Measurements from ENCODE around the gene KPNA5.
A peak's percentile ranks its signal among the peaks of the same experiment; 100 is the strongest.
"Not testable (repeated sequence)": the region's sequence is repeated elsewhere in the genome, so short reads cannot be mapped to it uniquely, and the experiment has no call there.

Gene KPNA5

GRCh38 chr6:116693275-116693674, 12.3 kb downstream of the KPNA5 start:
- H3K4me2 ChIP-seq (ENCODE audit: low read length, poor library complexity, severe bottlenecking); H3K9me3 ChIP-seq (ENCODE audit: control insufficient read depth, low read length); H3K23ac ChIP-seq (ENCODE audit: low read length in 2 of 2); H2BK5ac ChIP-seq (ENCODE audit: low read depth, low read length, poor library complexity, severe bottlenecking); H3K4me3 ChIP-seq (ENCODE audit: insufficient read depth in 1 of 2, low read depth in 1 of 2, low read length in 2 of 2); H2AFZ ChIP-seq (ENCODE audit: low read depth, low read length); H2BK120ac ChIP-seq (ENCODE audit: low read depth, low read length); H3K4me1 ChIP-seq (ENCODE audit: control insufficient read depth, insufficient read depth, low read depth, low read length); H3K27ac ChIP-seq (ENCODE audit: low read length, poor library complexity, severe bottlenecking); H3K79me1 ChIP-seq (replicated peaks; ENCODE audit: low read length, poor library complexity, severe bottlenecking); DNase-seq; H2BK15ac ChIP-seq (ENCODE audit: low read depth, poor library complexity, severe bottlenecking); H3K27me3 ChIP-seq (ENCODE audit: control insufficient read depth in 1 of 2, insufficient read depth in 1 of 2, low read length in 2 of 2); H2BK12ac ChIP-seq (ENCODE audit: low read length in 2 of 2); H3K18ac ChIP-seq (ENCODE audit: low read depth in 1 of 2, low read length in 2 of 2); H4K91ac ChIP-seq (ENCODE audit: low read length); H3K14ac ChIP-seq (ENCODE audit: low read length in 2 of 2); H3K9ac ChIP-seq (ENCODE audit: low read length); H3K4ac ChIP-seq (ENCODE audit: low read depth in 1 of 2, low read length in 2 of 2); H4K8ac ChIP-seq (ENCODE audit: low read length); H2AK5ac ChIP-seq (ENCODE audit: low read length, severe bottlenecking): not testable (repeated sequence)
- peaks cover 3 to 24% of the 10 kb centered on the region in 2 experiments for H3K36me3 ChIP-seq (ENCODE audit: control insufficient read depth in 1 of 2, insufficient read depth in 2 of 2, low read depth in 1 of 2, low read length in 2 of 2)
- whole genome bisulfite sequencing, result no CpG with 5 or more reads among the region's 3 CpGs

GRCh38 chr6:116695401-116695800, 14.4 kb downstream of the KPNA5 start:
- Histone ChIP-seq H2BK12ac (ENCODE audit: low read length in 2 of 2) (no peak overlapping the region), H2AFZ (ENCODE audit: low read depth, low read length) (no peak overlapping the region), H3K79me1 (replicated peaks; ENCODE audit: low read length, poor library complexity, severe bottlenecking) (peaks cover 12% of the 10 kb centered on the region), H4K8ac (ENCODE audit: low read length) (no peak overlapping the region), H3K9ac (ENCODE audit: low read length) (no peak overlapping the region), H3K14ac (ENCODE audit: low read length in 2 of 2) (no peak overlapping the region), H3K27me3 (ENCODE audit: control insufficient read depth in 1 of 2, insufficient read depth in 1 of 2, low read length in 2 of 2) (no peaks in the 10 kb centered on the region), H3K27ac (ENCODE audit: low read length, poor library complexity, severe bottlenecking) (no peak overlapping the region), H3K9me3 (ENCODE audit: control insufficient read depth, low read length) (no peaks in the 10 kb centered on the region), H2BK120ac (ENCODE audit: low read depth, low read length) (no peak overlapping the region), H2BK5ac (ENCODE audit: low read depth, low read length, poor library complexity, severe bottlenecking) (no peak overlapping the region), H4K91ac (ENCODE audit: low read length) (no peak overlapping the region), H3K23ac (ENCODE audit: low read length in 2 of 2) (no peak overlapping the region), H2BK15ac (ENCODE audit: low read depth, poor library complexity, severe bottlenecking) (no peak overlapping the region), H3K4me1 (ENCODE audit: control insufficient read depth, insufficient read depth, low read depth, low read length) (peaks cover 2% of the 10 kb centered on the region), H2AK5ac (ENCODE audit: low read length, severe bottlenecking) (no peak overlapping the region), H3K36me3 (ENCODE audit: control insufficient read depth in 1 of 2, insufficient read depth in 2 of 2, low read depth in 1 of 2, low read length in 2 of 2) (peaks cover 3 to 34% of the 10 kb centered on the region in 2 experiments), H3K4me3 (ENCODE audit: insufficient read depth in 1 of 2, low read depth in 1 of 2, low read length in 2 of 2) (no peak overlapping the region), H3K4ac (ENCODE audit: low read depth in 1 of 2, low read length in 2 of 2) (no peak overlapping the region), H3K4me2 (ENCODE audit: low read length, poor library complexity, severe bottlenecking) (no peak overlapping the region), H3K18ac (ENCODE audit: low read depth in 1 of 2, low read length in 2 of 2) (no peak overlapping the region)
- DNase-seq, result peak; percentile 20
- WGBS, result 91% methylated on average over 2 of the region's 2 CpGs

GRCh38 chr6:116697480-116697879, 16.5 kb downstream of the KPNA5 start:
- no peak for DNase-seq
- Histone ChIP-seq H3K4me1 (ENCODE audit: control insufficient read depth, insufficient read depth, low read depth, low read length) (peaks cover 2% of the 10 kb centered on the region), H3K4me2 (ENCODE audit: low read length, poor library complexity, severe bottlenecking) (no peak overlapping the region), H3K79me1 (replicated peaks; ENCODE audit: low read length, poor library complexity, severe bottlenecking) (peaks cover 12% of the 10 kb centered on the region), H3K36me3 (ENCODE audit: control insufficient read depth in 1 of 2, insufficient read depth in 2 of 2, low read depth in 1 of 2, low read length in 2 of 2) (peaks cover 6 to 38% of the 10 kb centered on the region in 2 experiments), H3K4ac (ENCODE audit: low read depth in 1 of 2, low read length in 2 of 2) (no peak overlapping the region), H3K18ac (ENCODE audit: low read depth in 1 of 2, low read length in 2 of 2) (no peak overlapping the region), H4K8ac (ENCODE audit: low read length) (no peak overlapping the region), H3K9ac (ENCODE audit: low read length) (no peak overlapping the region), H3K27ac (ENCODE audit: low read length, poor library complexity, severe bottlenecking) (no peak overlapping the region), H2BK120ac (ENCODE audit: low read depth, low read length) (no peak overlapping the region), H2BK12ac (ENCODE audit: low read length in 2 of 2) (no peak overlapping the region), H3K23ac (ENCODE audit: low read length in 2 of 2) (no peak overlapping the region), H3K9me3 (ENCODE audit: control insufficient read depth, low read length) (no peaks in the 10 kb centered on the region), H2AK5ac (ENCODE audit: low read length, severe bottlenecking) (no peak overlapping the region), H4K91ac (ENCODE audit: low read length) (no peak overlapping the region), H3K14ac (ENCODE audit: low read length in 2 of 2) (no peak overlapping the region), H3K4me3 (ENCODE audit: insufficient read depth in 1 of 2, low read depth in 1 of 2, low read length in 2 of 2) (no peak overlapping the region), H2AFZ (ENCODE audit: low read depth, low read length) (no peak overlapping the region), H2BK15ac (ENCODE audit: low read depth, poor library complexity, severe bottlenecking) (no peak overlapping the region), H3K27me3 (ENCODE audit: control insufficient read depth in 1 of 2, insufficient read depth in 1 of 2, low read length in 2 of 2) (no peaks in the 10 kb centered on the region), H2BK5ac (ENCODE audit: low read depth, low read length, poor library complexity, severe bottlenecking) (no peak overlapping the region)

GRCh38 chr6:116703888-116704287, 22.9 kb downstream of the KPNA5 start:
- H3K27ac ChIP-seq (ENCODE audit: low read length, poor library complexity, severe bottlenecking); H4K91ac ChIP-seq (ENCODE audit: low read length); H2BK120ac ChIP-seq (ENCODE audit: low read depth, low read length); H3K4ac ChIP-seq (ENCODE audit: low read depth in 1 of 2, low read length in 2 of 2); H4K8ac ChIP-seq (ENCODE audit: low read length); H3K9me3 ChIP-seq (ENCODE audit: control insufficient read depth, low read length); H3K27me3 ChIP-seq (ENCODE audit: control insufficient read depth in 1 of 2, insufficient read depth in 1 of 2, low read length in 2 of 2); H3K23ac ChIP-seq (ENCODE audit: low read length in 2 of 2); H3K79me1 ChIP-seq (replicated peaks; ENCODE audit: low read length, poor library complexity, severe bottlenecking); H3K4me2 ChIP-seq (ENCODE audit: low read length, poor library complexity, severe bottlenecking); H3K18ac ChIP-seq (ENCODE audit: low read depth in 1 of 2, low read length in 2 of 2); H3K4me3 ChIP-seq (ENCODE audit: insufficient read depth in 1 of 2, low read depth in 1 of 2, low read length in 2 of 2); H3K4me1 ChIP-seq (ENCODE audit: control insufficient read depth, insufficient read depth, low read depth, low read length); H2BK15ac ChIP-seq (ENCODE audit: low read depth, poor library complexity, severe bottlenecking); H3K9ac ChIP-seq (ENCODE audit: low read length); H2AK5ac ChIP-seq (ENCODE audit: low read length, severe bottlenecking); DNase-seq; H2AFZ ChIP-seq (ENCODE audit: low read depth, low read length); H2BK5ac ChIP-seq (ENCODE audit: low read depth, low read length, poor library complexity, severe bottlenecking); H2BK12ac ChIP-seq (ENCODE audit: low read length in 2 of 2); H3K14ac ChIP-seq (ENCODE audit: low read length in 2 of 2): not testable (repeated sequence)
- peaks cover 10 to 66% of the 10 kb centered on the region in 2 experiments for H3K36me3 ChIP-seq (ENCODE audit: control insufficient read depth in 1 of 2, insufficient read depth in 2 of 2, low read depth in 1 of 2, low read length in 2 of 2)
- no CpG with 5 or more reads among the region's 1 CpG for WGBS

Data from mesenchymal stem cell (in vitro differentiated cells and primary cell).